HT-29 (cell line): ENCODE data around the gene ITPKC. TPM values are rescaled to one million over a fixed set of nuclear protein-coding genes. Genes with fewer than 3 reads are reported as not detected.

Experiments used
- DNase-seq: peaks from one replicate; pipeline ENCODE4 v3.0.0-alpha.2; 2015; ENCODE audit warnings: low spot score
- total RNA-seq: library from RNA; depleted of rRNA; stranded (reverse); fragments of >200 nt; shearing (Covaris generic); gene quantifications from 2 replicates; pipeline ENCODE4 v1.2.3, GENCODE V29; 2014

Gene ITPKC
- total RNA-seq, 1 experiment from 2014 or later: 58.5 TPM

DNA sequence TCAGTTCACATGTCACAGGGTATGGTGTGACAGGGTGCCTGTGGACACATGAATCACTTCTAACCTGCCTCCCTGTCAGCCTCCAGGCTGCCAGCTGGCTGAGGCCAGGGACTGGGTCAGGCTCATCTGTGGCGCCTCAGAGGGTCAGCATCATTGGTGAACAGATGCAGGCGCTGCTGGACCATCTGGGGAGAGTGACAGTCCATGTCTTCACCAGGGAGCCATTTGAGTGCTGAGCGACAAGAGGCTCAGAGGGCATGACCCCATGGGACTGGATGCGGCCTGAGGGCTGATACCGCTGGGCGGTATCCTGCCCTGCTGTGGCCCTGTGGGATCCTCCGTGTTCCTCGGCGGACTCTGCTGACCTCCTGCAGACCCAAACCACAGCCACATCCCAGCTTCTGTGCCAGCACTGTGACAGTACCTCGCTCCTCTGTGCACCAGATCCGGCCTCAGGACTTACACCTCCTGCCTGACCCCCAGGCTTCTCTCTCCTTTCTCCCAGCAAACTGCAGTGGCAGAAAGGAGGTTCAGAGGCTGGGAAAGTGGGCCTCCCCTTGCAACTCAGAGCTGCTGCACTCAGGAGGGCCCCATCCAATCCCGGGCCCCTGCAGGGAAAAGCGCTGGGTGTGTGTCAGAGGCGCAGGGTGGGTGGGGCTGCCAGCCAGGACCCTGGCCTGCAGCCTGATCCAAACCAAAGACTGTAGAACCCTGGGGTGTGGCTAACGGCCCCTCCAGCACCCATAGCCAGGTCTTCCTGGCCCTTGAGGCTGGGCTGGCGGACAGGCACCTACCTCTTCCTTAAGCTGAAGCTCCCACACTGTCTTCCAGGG lies 23.2 kb downstream of the ITPKC start:
- no peak for DNase-seq

DNA sequence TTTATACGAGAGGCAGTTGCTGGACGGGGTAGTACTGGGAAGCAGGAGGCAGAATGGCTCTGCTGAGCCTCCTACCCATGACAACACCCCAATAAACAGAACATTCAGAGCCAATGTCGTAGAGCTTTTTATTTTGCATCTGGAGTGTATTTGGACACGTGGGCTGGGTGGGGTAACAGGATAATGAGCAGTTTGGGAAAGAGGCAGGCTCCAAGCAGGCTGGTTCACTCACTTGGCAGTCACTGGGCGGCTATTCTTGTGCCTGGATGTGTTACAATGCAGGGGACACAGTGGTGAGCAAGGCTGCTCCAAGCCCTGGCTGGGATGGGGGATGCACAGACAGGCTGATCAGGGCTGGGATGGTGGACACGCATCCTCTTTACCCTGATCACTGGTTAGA lies 23.8 kb downstream of the ITPKC start:
- no peak for DNase-seq

DNA sequence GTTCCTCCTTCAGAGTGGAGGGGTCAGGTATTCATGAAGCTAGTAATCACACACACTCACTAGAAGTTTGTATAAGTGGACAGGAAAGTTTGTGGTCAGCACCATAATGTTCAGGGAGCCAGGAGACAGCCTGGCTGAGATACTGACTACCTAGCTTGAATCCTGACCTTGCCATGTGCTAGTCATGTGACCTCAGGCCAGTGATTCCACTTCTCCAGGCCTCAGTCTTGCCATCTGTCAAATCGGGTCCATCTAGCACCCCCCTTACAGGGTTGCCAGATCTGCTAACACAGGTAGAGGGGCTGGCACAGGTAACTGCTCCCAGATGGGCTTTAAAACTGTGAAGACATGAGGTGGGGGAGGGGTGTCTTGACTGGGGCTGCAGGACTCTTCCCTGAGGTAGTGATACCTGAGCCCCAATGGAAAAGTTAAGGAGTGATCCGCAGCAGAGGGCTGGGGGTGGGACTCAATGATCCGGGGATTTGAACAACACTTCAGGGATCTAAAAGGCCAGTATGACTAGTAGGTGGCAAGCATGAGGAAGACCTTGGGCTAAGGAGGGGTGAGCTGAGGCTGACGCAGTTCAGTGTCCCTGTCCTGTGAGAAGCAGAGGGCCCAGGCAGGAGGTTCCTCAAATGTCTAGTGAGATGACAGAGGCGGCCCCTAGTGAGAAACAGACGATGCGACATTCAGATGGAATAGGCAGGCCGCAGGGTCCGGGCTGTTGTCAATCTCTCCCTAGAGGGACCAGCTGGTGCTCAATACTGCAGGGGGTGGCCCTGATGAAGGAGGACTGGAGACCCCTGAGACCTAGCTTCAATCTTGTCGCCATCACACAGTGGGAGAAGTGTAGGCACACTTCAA lies 24.8 kb downstream of the ITPKC start:
- DNase-seq: no peak

DNA sequence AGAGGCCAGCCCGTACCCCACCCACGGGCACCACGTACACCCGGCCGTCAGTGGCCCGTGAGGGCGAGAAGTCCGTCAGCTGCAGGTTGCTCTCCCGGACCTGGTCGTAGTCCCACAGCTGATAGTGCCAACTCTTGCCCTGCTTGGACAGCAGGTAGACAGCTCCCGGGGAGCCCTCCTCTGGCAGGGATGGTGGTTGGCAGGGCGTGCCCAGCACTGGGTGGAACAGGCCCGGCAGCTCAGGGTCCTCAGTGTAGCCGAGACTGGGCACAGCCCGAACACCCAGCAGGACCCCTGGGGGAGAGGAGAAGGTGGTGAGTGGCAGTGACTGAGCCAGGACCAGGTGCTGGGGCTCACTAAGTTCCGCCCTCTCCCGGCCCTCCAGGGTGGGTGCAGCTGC lies 25.6 kb downstream of the ITPKC start:
- no peak for DNase-seq

DNA sequence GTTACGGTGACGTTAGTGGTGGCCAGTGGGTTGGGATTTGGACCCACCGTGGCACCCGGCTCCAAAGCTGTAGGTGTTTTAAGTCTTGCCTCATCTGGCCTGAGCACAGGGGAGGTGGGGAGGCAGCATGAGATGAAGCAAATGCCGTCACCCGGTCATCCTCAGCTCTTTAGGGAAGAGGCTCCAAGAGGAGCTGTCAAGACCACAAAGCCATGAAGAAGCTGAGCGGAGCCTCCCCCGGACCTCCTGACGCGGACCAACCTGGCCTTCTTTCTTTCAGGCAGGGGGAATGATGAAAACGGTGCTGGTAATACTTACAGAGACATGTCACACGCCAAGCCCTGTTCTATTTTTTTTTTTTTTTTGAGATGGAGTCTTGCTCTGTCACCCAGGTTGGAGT lies 26.0 kb downstream of the ITPKC start:
- no peak for DNase-seq

DNA sequence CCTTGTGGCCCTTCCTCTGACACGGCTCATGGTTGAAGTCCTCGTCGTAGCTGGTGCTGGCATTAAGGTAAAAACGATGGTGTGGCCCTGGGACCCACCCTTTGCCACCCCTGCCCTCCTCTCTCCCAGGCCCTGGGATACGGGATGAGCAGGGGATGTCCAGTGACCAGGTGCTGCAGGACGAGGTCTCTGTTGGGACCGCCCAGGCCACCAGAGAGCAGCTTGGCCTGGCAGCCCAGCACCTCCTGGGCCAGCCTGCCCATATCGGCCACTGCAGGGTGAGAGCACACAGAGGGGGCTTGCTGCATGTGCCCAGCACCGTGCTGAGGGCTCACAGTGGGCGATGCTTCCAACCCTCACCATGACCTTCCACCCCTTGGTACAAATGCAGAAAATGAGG lies 27.0 kb downstream of the ITPKC start:
- DNase-seq: no peak

DNA sequence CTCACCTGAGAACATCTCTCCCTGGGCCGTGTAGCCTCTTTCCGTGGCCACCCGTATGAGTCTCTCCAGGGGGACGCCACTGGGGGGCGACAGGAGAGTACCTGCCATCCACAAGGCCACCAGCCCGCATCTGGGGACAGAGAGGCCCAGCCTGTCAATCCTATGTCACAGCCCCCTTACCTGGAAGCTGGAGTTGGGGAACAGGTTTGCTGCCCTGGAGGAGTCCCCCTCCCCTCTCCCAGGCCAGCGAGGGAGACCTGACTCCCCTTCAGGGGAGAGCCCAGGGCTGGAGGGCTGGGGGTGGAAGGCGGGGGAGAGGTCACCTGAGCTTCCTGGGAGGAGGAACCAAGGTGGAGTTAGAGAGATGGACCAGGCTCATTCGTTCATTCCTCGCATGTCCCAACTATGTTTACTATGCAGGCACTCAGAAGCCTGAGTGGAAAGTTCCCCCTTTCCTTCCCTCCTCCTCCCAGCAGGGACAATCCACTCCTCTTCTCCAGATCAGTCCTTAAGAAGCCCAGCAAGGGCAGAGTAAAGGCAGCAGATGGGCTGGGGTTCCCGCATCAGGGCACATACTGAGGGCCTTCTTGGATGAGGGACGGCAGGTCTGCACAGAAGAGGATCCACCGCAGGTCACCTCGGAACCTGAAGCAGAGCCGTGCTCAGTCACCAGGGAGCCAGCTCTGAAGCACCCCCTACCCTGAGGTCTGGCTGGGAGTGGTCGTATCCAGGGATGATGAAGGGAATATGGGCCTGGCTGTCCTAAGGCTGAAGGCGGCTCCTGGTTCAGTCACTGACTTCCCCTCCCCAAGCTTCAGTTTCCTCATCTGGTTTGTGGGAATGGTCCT lies 27.9 kb downstream of the ITPKC start:
- DNase-seq: peak; percentile 35

DNA sequence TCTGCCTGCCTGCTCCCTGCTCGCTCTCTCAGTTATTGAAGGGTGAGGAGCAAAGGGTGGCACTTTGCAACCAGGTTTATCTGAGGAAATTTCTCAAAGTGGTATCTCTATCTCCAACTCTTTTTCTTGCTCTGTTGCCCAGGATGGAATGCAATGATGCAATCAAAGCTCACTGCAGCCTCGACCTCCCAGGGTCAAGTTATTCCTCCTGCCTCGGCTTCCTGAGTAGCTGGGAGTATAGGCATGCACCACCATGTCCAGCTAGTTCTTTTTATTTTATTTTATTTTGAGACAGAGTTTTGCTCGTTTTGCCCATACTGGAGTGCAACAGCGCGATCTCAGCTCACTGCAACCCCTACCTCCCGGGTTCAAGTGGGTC lies 28.5 kb downstream of the ITPKC start:
- no peak for DNase-seq

DNA sequence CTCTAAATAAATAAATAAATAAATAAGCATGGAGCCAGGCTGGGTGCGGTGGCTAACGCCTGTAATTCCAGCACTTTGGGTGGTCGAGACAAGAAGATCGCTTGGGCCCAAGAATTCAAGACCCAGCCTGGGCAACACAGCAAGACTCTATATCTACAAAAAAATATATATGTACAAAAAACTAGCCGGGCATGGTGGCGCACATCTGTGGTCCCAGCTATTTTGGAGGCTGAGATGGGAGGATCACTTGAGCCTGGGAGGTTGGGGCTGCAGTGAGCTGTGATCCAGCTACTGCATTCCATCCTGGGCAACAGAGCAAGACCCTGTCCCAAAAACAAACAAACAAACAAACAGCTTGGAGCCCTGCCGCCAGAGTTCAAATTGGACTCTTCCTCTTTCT lies 30.6 kb downstream of the ITPKC start:
- DNase-seq: no peak

DNA sequence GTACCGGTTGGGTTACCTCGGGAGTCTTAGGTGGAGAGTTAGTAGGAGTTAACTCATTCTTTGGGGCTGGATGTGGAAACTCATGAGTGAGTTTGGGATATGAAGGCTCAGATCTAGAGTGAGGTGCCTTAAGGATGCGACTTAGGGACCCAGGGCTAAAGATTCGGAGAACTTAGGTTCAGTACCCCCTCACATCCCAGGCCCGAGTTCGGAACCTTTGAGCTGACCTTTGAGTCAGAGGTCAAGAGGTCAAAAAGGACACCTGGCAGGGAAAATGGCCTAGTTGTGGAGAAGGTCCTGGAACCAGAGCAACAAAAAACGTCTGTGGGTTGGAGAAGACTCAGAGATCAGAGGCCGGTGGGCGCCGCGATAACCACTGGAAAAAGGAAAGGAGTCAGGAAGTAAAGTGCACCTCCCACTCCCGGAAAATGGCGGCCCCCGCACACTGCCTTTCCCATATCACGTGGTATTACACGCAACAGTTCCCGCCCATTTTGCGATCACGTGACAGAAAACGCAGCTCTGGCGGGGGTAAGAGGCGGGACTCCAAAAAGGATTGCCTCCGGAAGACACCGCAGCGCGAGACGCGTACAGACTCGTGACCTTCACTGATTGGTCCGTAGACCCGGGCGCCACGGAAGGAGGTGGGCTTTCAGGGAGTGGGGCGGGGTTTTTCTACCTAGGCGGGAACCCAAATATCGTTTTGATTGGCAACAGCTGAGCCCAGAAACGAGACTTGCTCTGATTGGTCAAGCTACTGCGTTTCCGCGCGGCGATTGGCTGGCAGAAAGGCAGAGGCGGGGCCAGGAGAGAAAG lies 33.4 kb downstream of the ITPKC start, which contains the start of gene ACTMAP:
ACTMAP (minus strand) TSS at position 420 of the 816 bp plus-strand sequence. CDS start 674 bp downstream, outside the sequence.
- peak; percentile 100 for DNase-seq

DNA sequence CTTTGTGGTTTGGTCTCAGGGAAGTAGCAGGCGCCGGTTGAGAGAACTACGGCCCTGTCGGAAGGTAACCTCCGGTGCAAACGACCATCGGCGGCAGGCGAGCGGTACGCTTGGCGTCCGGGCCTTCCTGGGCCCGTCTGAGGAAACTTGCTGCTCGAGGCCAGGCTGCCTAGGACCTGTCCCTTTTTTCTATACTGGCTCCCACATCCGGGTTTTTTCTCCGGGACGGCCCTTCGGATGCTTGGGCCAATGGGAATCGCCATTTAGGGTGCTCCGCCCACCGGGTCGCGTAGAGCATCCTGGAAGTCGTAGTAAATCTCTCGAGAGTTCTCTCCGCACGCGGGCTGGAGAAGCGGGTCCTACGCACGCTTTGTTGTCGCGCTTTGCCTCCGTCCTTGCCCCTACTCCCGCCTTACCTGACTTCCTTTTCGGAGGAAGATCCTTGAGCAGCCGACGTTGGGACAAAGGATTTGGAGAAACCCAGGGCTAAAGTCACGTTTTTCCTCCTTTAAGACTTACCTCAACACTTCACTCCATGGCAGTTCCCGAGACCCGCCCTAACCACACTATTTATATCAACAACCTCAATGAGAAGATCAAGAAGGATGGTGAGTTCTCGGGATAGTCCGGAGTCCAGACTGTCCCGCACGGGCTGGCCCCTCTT lies 34.1 kb downstream of the ITPKC start, which contains the start of gene SNRPA:
SNRPA (plus strand) TSS at position 330 of the 664 bp plus-strand sequence; CDS start at position 536, 206 bp downstream.
- peak; percentile 100 for DNase-seq

DNA sequence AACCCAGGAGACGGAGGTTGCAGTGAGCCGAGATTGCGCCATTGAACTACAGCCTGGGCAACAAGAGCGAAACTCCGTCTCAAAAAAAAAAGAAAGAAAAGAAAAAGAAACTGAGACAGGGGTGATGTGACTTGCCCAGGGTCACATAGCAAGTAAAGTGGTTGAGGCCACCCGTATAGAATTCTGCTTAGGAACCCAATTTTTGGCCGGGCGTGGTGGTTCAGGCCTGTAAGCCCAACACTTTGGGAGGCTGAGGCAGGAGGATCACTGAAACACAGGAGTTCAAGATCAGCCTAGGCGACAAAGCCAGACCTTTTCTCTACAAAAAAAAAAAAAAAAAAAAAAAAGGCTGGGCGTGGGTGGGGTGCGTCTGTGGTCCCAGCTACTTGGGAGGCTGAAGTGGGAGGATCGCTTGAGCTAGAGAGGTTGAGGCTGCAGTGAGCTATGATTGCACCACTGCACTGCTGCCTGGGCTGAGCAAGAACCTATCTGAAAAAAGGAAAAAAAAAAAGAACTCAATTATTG lies 35.4 kb downstream of the ITPKC start:
- no peak for DNase-seq

DNA sequence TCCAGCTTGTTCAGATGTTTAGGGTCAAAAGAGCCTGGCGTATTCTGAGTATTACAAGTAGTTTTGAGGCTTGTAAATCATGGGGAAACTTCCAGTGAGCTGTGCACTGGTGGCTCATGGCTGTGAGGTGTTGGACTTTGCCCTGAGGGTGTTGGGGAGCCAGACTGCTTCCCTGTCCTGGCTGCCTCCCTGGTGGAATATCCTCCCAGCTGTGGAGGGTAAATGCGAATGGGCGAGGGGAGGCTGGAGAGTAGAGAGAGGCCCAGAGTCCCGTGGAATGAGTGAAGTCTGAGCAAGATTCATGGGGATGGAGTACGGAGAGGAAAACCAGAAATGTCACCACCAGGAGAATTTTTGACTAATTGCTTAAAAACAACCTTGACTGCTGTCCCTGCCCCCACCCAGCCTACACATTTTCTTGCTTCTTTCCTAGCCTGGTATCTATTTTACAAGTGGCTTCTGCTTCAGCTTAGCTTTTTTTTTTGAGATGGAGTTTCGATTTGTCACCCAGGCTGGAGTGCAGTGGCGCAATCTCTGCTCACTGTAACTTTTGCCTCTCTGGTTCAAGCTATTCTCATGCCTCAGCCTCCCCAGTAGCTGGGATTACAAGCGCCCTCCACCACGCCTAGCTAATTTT lies 37.8 kb downstream of the ITPKC start:
- DNase-seq: peak; percentile 82

DNA sequence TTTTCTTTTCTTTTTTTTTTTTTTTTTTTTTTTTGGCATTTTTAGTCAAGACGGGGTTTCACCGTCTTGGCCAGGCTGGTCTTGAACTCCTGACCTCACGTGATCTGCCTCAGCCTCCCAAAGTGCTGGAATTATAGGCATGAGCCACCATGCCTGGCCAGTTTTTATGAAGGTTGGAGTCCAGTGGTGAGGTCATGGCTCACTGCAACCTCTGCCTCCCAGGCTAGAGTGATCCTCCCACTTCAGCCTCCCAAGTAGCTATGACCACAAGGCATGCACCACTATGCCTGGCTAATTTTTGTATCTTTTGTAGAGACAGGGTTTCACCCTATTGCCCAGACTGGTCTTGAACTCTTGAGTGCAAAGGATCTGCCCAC lies 38.3 kb downstream of the ITPKC start:
- no peak for DNase-seq

DNA sequence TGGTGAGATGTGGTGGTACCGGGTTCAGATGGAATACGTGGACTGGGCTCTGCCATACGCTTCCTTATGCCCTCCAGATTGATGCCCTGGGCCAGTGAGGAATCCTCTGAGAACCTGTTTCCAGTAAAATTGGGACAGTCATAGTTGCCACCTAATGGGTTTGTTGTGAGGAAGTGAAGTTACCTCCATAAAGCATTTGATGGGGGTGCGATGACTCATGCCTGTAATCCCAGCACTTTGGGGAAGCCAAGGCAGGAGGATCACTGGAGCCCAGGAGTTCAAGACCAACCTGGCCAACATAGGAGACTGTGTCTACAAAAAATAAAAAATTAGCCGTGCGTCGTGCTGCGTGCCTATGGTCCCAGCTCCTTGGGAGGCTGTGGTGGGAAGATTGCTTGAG lies 38.9 kb downstream of the ITPKC start:
- no peak for DNase-seq

DNA sequence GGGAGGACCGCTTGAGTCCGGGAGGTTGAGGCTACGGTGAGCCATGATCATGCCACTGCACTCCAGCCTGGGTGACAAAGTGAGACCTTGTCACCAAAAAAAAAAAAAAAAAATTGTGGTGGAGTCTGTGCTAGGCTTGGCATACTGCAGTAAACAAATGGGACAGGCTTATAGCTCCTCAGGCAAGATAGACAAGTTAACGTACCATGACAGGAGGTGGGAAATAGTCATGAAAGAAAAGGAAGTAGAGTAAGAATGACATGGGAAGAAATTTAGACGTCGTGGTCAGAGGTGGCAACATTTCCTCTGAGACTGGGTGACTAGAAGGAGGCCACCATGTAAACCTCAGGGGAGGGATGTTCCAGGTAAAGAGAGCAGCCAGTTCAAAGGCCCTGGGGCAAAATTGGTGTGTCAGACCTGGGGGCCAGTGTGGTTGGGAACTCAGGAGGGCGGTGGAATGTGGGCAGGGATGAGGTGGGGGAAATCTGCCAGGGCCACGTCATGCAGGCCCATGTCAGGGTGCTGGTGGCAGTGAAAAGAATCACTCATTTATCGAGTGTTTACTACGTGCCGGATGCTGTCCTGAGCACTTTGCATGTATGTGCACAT lies 39.7 kb downstream of the ITPKC start:
- DNase-seq: no peak

DNA sequence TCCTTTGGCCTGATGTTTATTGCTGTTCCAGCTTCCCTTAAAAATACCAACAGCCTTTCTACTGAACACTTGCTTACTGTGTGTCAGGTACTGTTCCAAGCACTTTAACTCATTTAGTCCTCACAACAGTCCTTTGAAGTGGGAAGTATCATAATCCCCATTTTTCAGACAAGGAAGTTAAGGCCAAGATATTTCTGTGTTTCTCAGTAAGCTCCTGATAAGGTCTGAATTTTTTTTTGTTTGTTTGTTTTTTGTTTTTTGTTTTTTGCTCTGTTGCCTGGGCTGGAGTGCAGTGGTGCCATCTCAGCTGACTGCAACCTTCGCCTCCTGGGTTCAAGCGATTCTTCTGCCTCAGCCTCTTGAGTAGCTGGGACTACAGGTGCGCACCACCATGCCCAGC lies 41.6 kb downstream of the ITPKC start:
- DNase-seq: no peak

DNA sequence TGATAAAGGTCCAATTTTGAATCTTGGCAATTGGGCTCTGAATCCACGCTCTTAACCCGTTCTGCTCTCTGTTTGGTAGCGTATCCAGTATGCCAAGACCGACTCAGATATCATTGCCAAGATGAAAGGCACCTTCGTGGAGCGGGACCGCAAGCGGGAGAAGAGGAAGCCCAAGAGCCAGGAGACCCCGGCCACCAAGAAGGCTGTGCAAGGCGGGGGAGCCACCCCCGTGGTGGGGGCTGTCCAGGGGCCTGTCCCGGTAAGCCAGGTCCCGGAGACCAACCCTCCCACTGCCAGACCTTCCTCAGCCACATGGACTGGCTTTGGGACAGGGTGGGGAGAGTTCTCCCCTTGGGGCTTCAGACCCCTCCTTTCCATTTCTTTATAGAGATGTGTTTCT lies 42.4 kb downstream of the ITPKC start:
- no peak for DNase-seq
